Mammary epithelial cell (primary cell): ENCODE data around the gene RIPOR3.

Experiments used
- CTCF ChIP-seq, 2 donors: IDR thresholded peaks in 1 of 2; conservative IDR thresholded peaks in 1 of 2; 2 replicates each; pipeline ENCODE4 v1.5.1; 2011 to 2012; ENCODE audit warnings: inconsistent platforms in 2 of 2, low read length in 2 of 2, mild to moderate bottlenecking in 2 of 2, control low read depth in 1 of 2, low read depth in 1 of 2; ENCODE audit not compliant: insufficient read depth in 1 of 2; ENCODE audit errors: extremely low read depth in 1 of 2
- EZH2 ChIP-seq: IDR thresholded peaks from 2 replicates; pipeline ENCODE4 v1.6.1; 2012; ENCODE audit warnings: low read length, inconsistent platforms, borderline replicate concordance

GRCh38 chr20:50666709-50667298 lies 24.5 kb downstream of the RIPOR3 start:
- TF ChIP-seq CTCF (conservative IDR thresholded peaks at IDR 0.05 in 1 of 2, IDR thresholded peaks at IDR 0.05 in 1 of 2; ENCODE audit: extremely low read depth in 1 of 2, insufficient read depth in 1 of 2, low read depth in 1 of 2, low read length in 2 of 2) (no peak), EZH2 (no peak)
